PFSK-1 (cell line): ENCODE measurements around the gene GRID1.

ENCODE experiments used
- FOXP2 ChIP-seq: optimal IDR thresholded peaks from 2 replicates; pipeline ENCODE3; 2011; ENCODE audit warnings: borderline replicate concordance, control low read depth, inconsistent platforms; ENCODE audit not compliant: insufficient read depth; ENCODE audit errors: extremely low read length, extremely low read depth
- POLR2AphosphoS5 ChIP-seq: IDR thresholded peaks from 2 replicates; pipeline ENCODE4 v1.6.1; 2012; ENCODE audit warnings: low read depth, mild to moderate bottlenecking, control low read depth, low read length, moderate library complexity
- SIN3A ChIP-seq: IDR thresholded peaks from 2 replicates; pipeline ENCODE4 v1.6.1; 2012; ENCODE audit warnings: mild to moderate bottlenecking, low read length, moderate library complexity, borderline replicate concordance; ENCODE audit not compliant: insufficient read depth
- TAF1 ChIP-seq: IDR thresholded peaks from 2 replicates; pipeline ENCODE4 v1.6.1; 2012; ENCODE audit warnings: low read length, control low read depth, borderline replicate concordance; ENCODE audit not compliant: insufficient read depth
- TF ChIP-seq, protein P1 (sequence below), 2 experiments: IDR thresholded peaks; 2 replicates each; pipeline versions ENCODE4 v1.6.1 to v1.8.0; 2011 to 2012; ENCODE audit warnings: low read depth in 2 of 2, low read length in 2 of 2, control low read depth in 1 of 2, inconsistent platforms in 1 of 2, mild to moderate bottlenecking in 1 of 2, moderate library complexity in 1 of 2; ENCODE audit not compliant: insufficient read depth in 1 of 2

DNA sequence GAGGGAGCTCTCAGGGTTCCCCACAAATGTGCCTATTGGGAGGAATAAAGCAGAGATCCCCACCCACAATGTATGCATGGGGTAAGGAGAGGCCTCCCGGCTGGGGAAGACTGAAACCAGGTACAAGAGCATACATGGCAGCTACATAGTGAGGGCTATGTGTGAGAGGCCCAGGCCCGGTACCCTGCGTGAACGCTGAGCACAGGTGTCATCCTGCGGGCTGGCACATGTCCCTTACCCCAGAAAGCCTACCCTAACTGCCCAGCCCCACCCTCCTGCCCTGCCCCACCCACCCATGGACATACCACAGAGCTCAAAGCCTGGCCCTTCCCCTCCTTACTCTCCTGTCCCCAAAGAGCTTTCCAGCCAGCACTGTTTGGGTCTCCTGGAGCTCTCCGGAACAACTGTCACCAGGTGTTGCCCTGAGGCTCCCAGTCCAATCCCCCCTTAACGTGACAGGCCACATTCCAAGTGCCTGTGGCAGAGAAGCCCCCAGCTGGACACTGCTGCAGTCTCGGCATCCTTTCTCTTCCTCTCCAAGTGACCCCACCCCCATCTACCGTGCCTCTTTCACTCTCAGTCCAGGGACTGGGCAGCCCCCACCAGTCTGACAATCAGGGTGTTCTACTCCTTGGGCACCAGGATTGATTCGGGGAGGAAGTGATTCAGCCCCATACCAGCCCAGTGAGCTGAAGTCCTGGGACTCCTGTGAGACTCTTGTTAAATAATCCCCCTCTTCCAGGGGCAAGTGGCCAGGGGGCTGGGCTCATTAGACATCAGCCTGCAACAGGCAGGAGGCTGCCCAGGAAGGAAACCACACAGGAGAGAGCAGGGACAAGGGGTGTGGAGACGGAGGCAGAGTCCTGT, 19.6 kb downstream of the GRID1 start:
- TF ChIP-seq POLR2AphosphoS5: no peak
- no peak for TF ChIP-seq TAF1
- TF ChIP-seq, protein P1, sequence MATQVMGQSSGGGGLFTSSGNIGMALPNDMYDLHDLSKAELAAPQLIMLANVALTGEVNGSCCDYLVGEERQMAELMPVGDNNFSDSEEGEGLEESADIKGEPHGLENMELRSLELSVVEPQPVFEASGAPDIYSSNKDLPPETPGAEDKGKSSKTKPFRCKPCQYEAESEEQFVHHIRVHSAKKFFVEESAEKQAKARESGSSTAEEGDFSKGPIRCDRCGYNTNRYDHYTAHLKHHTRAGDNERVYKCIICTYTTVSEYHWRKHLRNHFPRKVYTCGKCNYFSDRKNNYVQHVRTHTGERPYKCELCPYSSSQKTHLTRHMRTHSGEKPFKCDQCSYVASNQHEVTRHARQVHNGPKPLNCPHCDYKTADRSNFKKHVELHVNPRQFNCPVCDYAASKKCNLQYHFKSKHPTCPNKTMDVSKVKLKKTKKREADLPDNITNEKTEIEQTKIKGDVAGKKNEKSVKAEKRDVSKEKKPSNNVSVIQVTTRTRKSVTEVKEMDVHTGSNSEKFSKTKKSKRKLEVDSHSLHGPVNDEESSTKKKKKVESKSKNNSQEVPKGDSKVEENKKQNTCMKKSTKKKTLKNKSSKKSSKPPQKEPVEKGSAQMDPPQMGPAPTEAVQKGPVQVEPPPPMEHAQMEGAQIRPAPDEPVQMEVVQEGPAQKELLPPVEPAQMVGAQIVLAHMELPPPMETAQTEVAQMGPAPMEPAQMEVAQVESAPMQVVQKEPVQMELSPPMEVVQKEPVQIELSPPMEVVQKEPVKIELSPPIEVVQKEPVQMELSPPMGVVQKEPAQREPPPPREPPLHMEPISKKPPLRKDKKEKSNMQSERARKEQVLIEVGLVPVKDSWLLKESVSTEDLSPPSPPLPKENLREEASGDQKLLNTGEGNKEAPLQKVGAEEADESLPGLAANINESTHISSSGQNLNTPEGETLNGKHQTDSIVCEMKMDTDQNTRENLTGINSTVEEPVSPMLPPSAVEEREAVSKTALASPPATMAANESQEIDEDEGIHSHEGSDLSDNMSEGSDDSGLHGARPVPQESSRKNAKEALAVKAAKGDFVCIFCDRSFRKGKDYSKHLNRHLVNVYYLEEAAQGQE (IDR thresholded peaks at IDR 0.05; ENCODE audit: insufficient read depth in 1 of 2, low read depth in 2 of 2, low read length in 2 of 2): no peak
- TF ChIP-seq FOXP2: no peak
- no peak for TF ChIP-seq SIN3A
